GM18511 (cell line): ENCODE results near the gene CST4.
"Not testable (repeated sequence)": the region's sequence is repeated elsewhere in the genome, so short reads cannot be mapped to it uniquely, and the experiment has no call there.

ENCODE experiments used
- ATAC-seq: cut with Tn5 transposase; IDR thresholded peaks from one replicate; pipeline ENCODE4 v1.9.1; 2021; ENCODE audit warnings: mild to moderate bottlenecking, moderate library complexity; ENCODE audit not compliant: unreplicated experiment

Gene CST4

GRCh38 chr20:23688684-23689398 lies at the start of gene CST4:
CST4 (minus strand) TSS chr20:23689038; CDS start chr20:23688969, 69 bp downstream.
- ATAC-seq: not testable (repeated sequence)

- ATAC-seq: not testable (repeated sequence)
These were observed 46.6 kb upstream of the CST4 start for GRCh38 chr20:23735391-23735790.

DNA sequence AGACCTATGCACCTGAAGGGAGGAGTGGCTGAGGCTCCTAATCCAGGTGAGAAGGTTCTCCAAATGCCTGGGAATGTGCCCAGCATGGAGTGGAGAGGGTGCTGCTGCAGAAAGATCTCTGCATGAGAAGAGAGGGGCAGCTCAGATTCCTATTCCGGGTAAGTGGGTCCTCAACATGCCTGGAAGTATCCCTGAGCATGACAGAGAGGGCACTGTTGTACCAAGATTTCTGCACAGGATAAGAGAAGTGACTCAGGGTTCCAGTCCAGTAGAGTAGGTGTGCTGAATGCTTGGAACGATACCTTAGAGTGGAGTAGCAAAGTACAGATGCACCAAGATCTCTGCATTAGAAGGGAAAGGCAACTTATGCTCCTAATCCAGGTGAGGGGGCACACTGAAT lies 46.1 kb upstream of the CST4 start:
- ATAC-seq: not testable (repeated sequence)

DNA sequence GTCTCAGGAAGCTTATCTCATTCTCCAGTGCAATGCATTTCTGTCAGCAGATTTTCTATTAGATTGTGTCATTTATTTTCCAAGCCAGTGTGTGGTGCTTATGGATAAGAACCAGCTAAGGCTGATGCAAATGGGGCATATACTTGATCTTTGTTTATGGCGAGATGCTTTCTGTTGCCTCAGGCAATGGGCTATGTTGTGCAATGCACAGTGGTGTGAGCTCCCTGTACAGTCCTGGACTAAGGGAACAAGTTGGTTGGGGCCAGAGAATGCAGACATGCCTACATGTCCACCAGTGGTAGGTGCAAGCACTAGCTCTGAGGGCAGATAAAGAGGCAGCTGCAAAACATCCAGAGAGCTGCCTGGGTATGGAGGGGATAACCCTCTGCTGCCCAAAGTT lies 45.6 kb upstream of the CST4 start:
- not testable (repeated sequence) for ATAC-seq

DNA sequence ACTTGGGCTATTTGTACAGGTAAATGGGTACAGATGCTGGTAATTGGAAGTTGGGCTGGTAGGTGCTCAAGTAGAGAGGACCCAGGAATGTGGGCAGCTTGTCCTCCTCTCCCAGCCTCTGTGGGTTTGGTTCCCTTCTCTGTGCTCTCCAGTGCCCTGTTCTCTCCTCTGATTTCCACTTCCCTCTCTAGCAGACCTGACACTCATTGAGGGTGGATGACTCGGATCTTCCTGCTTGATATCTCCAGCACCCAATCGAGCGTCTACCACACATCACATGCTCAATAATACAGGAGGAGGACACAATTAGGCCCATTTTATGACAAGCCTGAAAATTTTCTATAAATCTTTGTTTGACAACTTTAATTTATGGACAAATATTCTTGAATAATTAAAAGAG lies 38.2 kb upstream of the CST4 start:
- ATAC-seq: no peak

DNA sequence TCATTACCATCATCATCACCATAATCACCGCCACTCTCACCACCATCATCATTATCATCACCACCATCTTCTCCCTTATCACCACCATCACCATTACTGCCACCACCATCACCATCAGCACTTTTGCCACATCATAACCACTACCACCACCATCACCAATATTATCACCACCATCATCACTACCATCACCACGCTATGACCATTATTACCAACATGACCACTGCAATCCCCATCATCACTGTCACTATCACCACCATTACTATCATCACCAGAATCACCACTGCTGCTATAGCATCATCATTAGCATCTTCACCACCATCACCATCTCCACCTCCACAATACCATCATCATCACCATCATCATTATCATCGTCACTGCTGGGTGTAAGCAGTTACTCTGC lies 36.3 kb upstream of the CST4 start:
- no peak for ATAC-seq

DNA sequence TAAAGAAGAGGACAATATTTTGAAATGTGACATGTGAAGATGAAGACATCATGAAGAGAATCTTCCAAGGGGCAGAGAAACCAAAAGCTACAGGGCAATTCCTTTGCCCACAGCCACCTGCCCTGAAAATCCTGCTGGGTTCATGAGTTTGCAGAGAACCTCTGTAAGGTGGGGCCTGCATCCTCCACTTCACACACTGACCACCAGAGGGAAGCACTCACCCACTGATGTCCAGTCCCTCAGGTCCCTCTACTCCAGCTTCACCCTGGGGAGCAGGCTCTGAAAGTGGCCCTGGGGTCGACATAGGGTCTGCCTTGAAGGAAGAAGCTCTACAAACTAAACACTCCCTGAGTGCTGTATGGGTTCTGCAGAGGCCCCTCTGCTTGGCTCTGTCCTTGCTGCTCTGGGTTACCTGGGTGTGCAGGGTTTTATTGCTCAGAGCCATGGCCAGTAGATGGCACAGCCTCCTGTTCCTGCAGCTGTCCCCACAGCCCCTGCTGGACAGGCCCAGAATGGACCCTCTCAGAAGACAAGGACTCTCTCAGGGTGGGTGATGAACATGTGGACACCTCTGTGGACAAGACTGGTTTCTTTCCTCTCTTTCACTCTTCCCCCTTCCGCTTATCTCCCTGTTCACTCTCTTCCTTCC lies 34.9 kb upstream of the CST4 start:
- ATAC-seq: peak; percentile 71

DNA sequence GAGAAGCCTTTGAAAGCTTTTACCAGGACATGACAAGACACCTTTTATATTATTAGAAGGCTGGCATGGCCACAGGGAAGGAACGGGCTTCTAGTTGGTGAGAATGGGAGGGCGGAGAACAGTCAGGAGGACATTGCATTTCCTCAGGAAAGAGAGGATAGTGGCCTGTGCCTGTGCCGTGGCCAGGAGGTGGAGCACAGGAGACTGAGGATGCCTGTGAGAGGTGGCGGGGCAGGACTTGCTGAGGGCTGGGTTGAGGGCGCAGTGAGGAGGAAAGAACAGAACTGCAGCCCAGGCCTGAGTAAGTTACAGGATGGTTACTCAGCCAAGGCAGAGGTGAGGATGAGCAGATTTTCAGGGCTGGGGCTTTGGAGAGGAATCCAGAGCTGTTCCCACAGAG lies 34.0 kb upstream of the CST4 start:
- not testable (repeated sequence) for ATAC-seq

GRCh38 chr20:23721962-23722361 lies 33.1 kb upstream of the CST4 start:
- no peak for ATAC-seq

GRCh38 chr20:23719351-23719750 lies 30.5 kb upstream of the CST4 start:
- ATAC-seq: not testable (repeated sequence)

DNA sequence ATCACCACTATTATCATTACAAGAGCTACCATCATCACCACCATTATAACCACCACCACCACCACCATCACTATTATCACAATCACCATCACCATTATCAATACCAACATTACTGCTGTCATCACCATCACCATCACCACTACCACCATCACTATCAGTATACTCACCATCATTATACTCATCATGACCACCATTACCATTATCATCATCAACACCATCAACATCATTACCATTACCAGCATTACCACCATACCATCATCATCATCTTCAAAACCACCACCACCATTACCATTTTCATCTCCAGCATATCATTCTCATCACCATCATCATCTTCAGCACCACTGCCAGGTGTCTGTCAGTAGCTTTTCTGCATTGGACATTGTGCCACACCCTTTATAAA lies 22.9 kb upstream of the CST4 start:
- ATAC-seq: not testable (repeated sequence)

GRCh38 chr20:23710771-23711170 lies 21.9 kb upstream of the CST4 start:
- no peak for ATAC-seq

DNA sequence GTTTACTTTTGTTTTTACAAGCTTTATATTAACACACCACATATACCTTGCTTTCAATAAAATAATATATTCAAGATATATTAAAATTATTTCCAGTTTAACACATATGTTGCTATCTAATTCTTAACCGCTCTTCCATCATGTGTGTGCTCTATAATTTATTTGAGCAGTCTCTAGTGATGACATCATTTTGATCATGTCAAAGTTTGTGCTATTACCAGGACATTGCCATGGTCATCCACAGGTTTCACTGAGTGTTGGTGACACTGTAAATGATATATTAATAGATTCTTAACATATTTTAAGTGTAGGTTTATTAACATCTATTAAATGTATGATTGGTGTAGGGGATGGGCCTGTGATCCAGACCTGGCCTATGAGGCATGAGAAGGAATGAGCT lies 17.1 kb upstream of the CST4 start:
- ATAC-seq: no peak

DNA sequence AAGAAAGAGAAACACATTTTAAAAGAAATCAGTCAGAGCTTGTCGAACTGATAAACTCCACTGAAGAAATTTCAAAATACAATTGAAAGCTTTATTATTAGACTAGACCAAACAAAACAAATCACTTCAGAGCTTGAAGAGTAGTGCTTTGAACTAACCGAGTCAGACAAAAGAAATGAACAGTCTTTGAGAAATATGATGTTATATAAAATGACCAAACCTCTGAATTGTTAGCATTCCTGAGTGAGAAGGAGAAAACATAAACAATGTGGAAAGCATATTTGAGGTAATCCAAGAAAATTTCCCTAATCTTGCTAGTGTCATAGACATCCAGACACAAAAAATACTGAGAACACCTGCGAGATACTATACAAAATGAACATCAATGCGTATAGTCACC lies 13.2 kb upstream of the CST4 start:
- no peak for ATAC-seq

DNA sequence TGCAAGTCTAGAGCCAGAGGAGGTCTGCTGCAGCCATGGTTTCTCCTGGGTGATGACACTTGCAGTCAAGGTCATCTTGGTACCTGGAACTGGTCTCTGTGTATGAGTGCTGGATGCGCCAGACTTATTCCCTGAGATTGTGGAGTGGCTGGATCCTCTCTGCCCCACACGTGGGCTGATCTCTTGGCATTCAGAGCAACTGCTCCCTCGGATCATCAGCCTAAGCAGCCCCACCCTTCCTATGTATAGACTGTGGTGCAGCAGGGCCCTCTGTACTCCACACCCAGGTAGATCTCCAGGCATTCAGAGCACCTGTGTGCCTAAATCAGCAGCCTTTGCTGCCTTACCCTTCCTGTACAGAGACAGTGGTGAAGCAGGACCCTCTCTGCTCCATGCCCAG lies 12.1 kb upstream of the CST4 start:
- ATAC-seq: no peak

DNA sequence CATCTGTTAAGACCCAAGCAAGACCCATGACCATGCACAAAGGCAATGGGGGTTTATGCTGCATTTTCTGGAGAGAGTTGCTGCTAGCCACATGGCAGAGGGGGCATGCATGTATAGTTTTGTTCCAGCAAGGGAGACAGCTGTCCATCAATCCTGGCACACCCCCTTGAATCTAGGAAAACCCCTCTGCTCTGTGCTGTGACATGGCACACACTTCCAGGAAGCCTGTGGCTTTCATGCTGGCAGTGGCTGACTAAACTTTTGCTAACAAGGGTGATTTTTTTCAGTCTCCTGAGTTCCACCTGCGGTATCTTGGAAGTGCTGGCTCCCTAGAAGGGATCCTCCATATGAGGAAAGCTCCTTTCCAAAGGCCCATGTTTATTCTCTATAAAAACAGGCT lies 9.1 kb upstream of the CST4 start:
- no peak for ATAC-seq

GRCh38 chr20:23695068-23695395 lies 6.2 kb upstream of the CST4 start:
- ATAC-seq: not testable (repeated sequence)

- not testable (repeated sequence) for ATAC-seq
These were observed 5.6 kb upstream of the CST4 start for GRCh38 chr20:23694178-23695067.

- ATAC-seq: not testable (repeated sequence)
These were observed 4.1 kb upstream of the CST4 start for GRCh38 chr20:23692725-23693619.

DNA sequence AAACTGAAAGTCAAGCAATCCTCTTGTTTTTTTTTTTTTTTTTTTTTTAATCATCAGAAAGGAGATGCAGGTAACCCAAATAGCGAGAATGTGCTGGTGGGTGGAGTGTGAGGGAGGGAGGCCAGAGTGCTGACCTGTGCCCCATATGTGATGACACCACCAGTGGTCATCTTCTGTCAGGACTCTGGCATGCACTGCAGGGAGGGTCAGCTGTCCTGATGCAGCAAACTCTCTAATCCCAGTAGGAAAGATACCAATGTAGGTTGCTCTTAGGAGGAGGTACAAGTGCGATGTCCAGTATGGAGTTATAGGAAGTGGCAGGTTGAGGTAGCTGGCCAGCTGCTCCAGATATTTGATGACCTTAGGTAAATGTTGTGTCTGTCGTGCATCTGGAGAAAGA lies 2.8 kb upstream of the CST4 start:
- ATAC-seq: no peak

DNA sequence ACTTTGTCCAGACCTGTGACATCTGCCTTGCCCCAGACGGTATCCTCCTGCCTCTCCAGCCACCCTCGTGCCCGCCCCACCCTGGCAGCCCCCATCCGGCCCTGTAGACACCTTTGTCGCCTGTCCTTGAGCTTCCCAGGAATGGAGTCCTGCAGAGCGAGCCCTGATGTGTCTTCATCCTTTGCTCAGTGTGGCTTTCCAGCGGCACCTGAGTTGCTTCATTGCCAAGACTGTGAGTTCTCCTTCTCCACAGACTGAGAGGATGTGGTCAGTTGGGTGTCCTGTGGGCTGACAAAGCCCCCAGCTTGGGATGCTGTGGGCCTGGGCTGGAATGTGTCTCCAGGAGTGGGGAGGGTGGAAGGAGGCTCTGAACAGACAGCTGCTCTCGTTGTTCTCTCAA lies 1.7 kb upstream of the CST4 start:
- ATAC-seq: no peak
